ENCODE measurements around the gene CNKSR3.

DNA sequence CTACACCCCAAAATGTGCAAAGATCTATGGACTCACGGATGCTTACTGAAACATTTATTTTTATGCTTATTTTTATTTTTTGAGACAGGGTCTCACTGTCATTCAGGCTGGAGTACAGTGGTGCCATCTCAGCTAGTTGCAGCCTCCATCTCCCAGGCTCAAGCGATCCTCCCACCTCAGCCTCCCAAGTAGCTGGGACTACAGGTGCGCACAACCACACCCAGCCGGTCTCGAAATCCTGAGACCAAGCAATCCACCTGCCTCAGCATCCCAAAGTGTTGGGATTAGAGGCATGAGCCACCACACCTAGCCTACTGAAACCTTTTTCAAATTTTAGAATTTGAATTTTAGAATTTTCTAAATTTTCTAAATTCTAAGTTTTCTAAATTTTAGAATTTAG lies 103.0 kb downstream of the CNKSR3 start:
- TF ChIP-seq POLR2A (IDR thresholded peaks at IDR 0.05): no peak
- TF ChIP-seq, protein P1, sequence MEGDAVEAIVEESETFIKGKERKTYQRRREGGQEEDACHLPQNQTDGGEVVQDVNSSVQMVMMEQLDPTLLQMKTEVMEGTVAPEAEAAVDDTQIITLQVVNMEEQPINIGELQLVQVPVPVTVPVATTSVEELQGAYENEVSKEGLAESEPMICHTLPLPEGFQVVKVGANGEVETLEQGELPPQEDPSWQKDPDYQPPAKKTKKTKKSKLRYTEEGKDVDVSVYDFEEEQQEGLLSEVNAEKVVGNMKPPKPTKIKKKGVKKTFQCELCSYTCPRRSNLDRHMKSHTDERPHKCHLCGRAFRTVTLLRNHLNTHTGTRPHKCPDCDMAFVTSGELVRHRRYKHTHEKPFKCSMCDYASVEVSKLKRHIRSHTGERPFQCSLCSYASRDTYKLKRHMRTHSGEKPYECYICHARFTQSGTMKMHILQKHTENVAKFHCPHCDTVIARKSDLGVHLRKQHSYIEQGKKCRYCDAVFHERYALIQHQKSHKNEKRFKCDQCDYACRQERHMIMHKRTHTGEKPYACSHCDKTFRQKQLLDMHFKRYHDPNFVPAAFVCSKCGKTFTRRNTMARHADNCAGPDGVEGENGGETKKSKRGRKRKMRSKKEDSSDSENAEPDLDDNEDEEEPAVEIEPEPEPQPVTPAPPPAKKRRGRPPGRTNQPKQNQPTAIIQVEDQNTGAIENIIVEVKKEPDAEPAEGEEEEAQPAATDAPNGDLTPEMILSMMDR (IDR thresholded peaks at IDR 0.05): no peak
- TF ChIP-seq EP300 (IDR thresholded peaks at IDR 0.05): no peak

Measured in suprapubic skin (tissue), 3 donors.